ENCODE measurements around the gene TEX29. TPM values are rescaled to one million over a fixed set of nuclear protein-coding genes. Genes with fewer than 3 reads are reported as not detected.

The TEX29 gene
- total and polyA plus RNA-seq, 7 donors: 0.79 to 2.1 (median 1.5) TPM; not detected in 4

- no peaks in the 10 kb centered on the region for H3K36me3 ChIP-seq
- no peak overlapping the region for H3K4me3 ChIP-seq
- H3K27me3 ChIP-seq: no peaks in the 10 kb centered on the region
- no peak for DNase-seq
- TF ChIP-seq CTCF (IDR thresholded peaks at IDR 0.05) (no peak), EP300 (IDR thresholded peaks at IDR 0.05) (no peak), POLR2AphosphoS5 (IDR thresholded peaks at IDR 0.05) (no peak), POLR2A (IDR thresholded peaks at IDR 0.05) (no peak)
- H3K9me3 ChIP-seq: no peaks in the 10 kb centered on the region
- H3K27ac ChIP-seq: no peak overlapping the region
- intact Hi-C loops (cut with DNase I): no loop called here
- no peaks in the 10 kb centered on the region for H3K4me1 ChIP-seq
- WGBS, 2 donors: 69 to 94% methylated on average over 13 of the region's 13 CpGs
These were observed 2.1 kb upstream of the TEX29 start for GRCh38 chr13:111318386-111318785.

GRCh38 chr13:111319521-111319920, 921 bp upstream of the TEX29 start:
- no peaks in the 10 kb centered on the region for H3K27me3 ChIP-seq
- no peaks in the 10 kb centered on the region for H3K36me3 ChIP-seq
- H3K27ac ChIP-seq: no peak overlapping the region
- H3K4me3 ChIP-seq: no peak overlapping the region
- intact Hi-C loops (cut with DNase I): no loop called here
- no peaks in the 10 kb centered on the region for H3K4me1 ChIP-seq
- DNase-seq: peak; percentile 42
- 94 to 96% methylated on average over 12 of the region's 12 CpGs for WGBS, 2 donors
- TF ChIP-seq CTCF (IDR thresholded peaks at IDR 0.05) (no peak), EP300 (IDR thresholded peaks at IDR 0.05) (no peak), POLR2AphosphoS5 (IDR thresholded peaks at IDR 0.05) (no peak), POLR2A (IDR thresholded peaks at IDR 0.05) (no peak)
- no peaks in the 10 kb centered on the region for H3K9me3 ChIP-seq

- WGBS, 2 donors: 88 to 93% methylated on average over 19 of the region's 19 CpGs
- DNase-seq: peak; percentile 59
- Histone ChIP-seq H3K27ac (no peak overlapping the region), H3K9me3 (no peaks in the 10 kb centered on the region), H3K4me3 (no peak overlapping the region), H3K36me3 (no peaks in the 10 kb centered on the region), H3K27me3 (no peaks in the 10 kb centered on the region), H3K4me1 (no peaks in the 10 kb centered on the region)
- intact Hi-C loops (cut with DNase I): no loop called here
- TF ChIP-seq POLR2A (IDR thresholded peaks at IDR 0.05) (no peak), CTCF (IDR thresholded peaks at IDR 0.05) (no peak), POLR2AphosphoS5 (IDR thresholded peaks at IDR 0.05) (no peak), EP300 (IDR thresholded peaks at IDR 0.05) (no peak)
These were observed 1.8 kb downstream of the TEX29 start for GRCh38 chr13:111322001-111322915.

- Histone ChIP-seq H3K27me3 (no peaks in the 10 kb centered on the region), H3K4me1 (no peaks in the 10 kb centered on the region), H3K36me3 (no peaks in the 10 kb centered on the region), H3K9me3 (no peaks in the 10 kb centered on the region), H3K4me3 (no peak overlapping the region), H3K27ac (no peak overlapping the region)
- 80 to 95% methylated on average over 7 of the region's 7 CpGs for WGBS, 2 donors
- no peak for TF ChIP-seq EP300 (IDR thresholded peaks at IDR 0.05)
- no peak for TF ChIP-seq CTCF (IDR thresholded peaks at IDR 0.05)
- TF ChIP-seq POLR2AphosphoS5 (IDR thresholded peaks at IDR 0.05): no peak
- no peak for TF ChIP-seq POLR2A (IDR thresholded peaks at IDR 0.05)
- intact Hi-C loops (cut with DNase I): no loop called here
- DNase-seq: peak; percentile 52
These were observed 2.5 kb downstream of the TEX29 start for GRCh38 chr13:111322916-111323331.
